ENCODE measurements around the gene SYMPK. TPM values are rescaled to one million over a fixed set of nuclear protein-coding genes. Genes with fewer than 3 reads are reported as not detected.

Gene SYMPK
- total RNA-seq, 1 donor from 2014 or later: 32.7 TPM

- no peak for DNase-seq
These were observed 3.6 kb upstream of the SYMPK start for GRCh38 chr19:45866400-45867176.

- no peak for DNase-seq
These were observed 2.5 kb upstream of the SYMPK start for GRCh38 chr19:45865269-45865948.

- DNase-seq: no peak
These were observed 1.7 kb upstream of the SYMPK start for GRCh38 chr19:45864629-45865082.

DNA sequence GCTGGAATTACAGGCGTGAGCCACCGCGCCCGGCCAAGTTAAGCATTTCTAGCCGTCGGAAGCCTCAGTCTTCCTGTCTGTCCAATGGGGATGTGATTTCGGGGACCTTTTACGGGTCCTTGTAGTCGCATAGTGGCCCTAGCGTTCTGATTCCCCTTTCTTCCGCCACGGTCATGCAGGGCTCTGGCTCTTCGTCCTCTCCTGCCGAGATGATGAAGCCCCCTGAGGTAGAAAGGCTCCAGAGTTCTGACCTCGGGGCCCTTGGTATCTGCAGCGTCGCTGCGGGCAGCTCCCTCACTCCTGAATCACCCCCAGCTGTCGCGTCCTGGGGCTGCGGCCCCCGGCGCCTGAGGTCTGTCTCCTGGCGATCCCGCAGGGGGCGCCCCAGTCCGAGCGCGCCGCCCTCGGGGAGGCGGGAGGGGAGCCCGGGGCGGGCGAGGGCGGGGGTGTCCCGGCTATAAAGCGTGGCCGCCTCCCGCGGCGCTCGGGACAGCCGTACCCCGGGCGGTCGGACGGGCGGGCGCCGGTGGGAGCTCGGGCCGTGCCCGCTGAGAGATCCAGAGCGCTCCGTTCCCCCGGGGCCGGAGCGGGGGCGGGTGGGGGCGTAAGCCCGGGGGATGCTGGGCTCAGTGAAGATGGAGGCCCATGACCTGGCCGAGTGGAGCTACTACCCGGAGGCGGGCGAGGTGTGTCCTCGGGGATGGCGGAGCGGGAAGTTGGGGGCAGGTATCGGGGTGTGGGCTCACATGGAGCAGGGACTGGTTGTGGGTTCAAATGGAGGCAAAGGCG is 1.1 kb upstream of the SYMPK start, which contains the start of gene FOXA3:
TSS of gene FOXA3 (plus strand) at position 487 of the 789 bp plus-strand sequence. CDS start at position 618, 131 bp downstream.
- peak; percentile 61 for DNase-seq

DNA sequence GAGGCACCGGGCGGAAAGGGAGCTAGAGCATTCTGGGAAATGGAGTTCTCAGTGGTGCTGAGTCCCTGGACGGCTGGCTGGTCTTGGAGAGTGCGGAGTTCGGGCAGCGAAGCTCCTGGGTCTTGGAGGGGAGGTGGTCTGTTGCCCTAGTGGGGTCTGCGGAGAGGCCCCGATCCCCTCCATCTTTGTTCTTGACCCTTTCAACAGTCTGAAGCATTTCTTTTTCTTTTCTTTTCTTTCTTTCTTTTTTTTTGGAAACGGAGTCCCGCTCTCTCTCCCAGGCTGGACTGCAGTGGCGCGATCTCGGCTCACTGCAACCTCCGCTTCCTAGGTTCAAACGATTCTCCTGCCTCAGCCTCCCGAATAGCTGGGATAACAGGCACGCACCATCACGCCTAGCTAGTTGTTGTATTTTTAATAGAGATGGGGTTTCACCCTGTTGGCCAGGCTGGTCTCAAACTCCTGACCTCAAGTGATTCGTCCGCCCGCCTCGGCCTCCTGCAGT is 440 bp upstream of the SYMPK start:
- DNase-seq: no peak

DNA sequence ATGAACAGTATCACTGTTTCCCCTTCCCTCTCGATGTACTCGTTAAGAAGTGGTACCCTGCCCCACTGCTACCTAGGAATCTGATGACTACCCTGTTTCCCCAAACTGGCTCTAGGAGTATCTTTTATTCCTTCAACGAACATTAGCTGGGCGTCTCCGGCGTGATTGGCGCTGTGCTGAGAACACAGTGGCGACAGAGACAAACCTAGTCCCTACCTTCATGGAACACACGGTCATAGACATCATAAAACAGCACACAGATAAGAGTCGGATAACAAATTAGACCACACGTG is 730 bp downstream of the SYMPK start:
- DNase-seq: no peak

- DNase-seq: no peak
These were observed 2.3 kb downstream of the SYMPK start for GRCh38 chr19:45860359-45861259.

- no peak for DNase-seq
These were observed 8.7 kb downstream of the SYMPK start for GRCh38 chr19:45854167-45854778.

DNA sequence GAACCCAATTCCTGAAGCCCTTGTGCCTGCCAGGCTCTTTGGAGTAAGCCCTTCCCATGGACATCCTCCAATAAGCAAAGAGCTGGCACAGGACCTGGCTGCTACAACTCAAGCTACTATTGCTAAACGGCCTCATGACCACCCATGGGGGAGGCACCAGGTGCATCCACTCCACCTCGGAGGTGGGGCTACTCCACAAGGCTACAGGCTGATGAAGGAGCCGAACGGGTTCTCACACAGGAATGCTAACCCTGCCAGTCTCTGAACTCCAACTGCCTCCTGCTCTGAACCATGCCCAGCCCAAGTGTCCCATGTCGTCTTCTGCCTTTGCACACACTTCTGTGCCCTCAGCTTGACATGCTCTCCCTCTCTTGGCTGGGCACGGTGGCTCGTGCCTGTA is 10.0 kb downstream of the SYMPK start:
- DNase-seq: no peak

DNA sequence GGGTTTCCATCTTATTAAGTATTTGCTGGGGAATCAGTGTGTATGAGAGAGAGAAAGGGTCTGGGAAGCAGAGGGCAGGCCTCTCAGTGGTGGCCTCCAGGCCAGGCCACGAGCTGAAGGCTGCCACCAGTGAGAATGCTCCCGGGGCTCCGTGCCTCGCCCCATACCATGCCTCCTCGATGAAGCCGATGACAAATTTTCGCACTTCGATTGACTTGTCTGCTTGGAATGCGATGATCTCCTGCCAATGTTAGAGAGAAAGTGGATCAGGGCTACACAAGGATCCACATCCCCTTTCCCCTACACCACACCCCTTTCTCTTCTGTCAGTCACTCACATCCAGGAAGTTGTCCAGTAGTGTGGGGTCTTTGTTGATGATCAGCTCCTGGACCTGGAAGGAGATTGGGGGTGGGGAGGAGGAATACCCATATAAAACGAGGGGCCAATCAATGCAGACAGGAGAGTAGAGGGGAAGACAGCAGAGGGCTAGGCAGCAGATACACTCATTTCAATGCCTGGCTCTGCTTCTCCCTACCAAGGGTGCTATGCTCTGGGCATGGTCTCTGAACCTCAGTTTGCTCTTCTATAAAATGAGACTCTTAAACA is 10.7 kb downstream of the SYMPK start:
- no peak for DNase-seq

DNA sequence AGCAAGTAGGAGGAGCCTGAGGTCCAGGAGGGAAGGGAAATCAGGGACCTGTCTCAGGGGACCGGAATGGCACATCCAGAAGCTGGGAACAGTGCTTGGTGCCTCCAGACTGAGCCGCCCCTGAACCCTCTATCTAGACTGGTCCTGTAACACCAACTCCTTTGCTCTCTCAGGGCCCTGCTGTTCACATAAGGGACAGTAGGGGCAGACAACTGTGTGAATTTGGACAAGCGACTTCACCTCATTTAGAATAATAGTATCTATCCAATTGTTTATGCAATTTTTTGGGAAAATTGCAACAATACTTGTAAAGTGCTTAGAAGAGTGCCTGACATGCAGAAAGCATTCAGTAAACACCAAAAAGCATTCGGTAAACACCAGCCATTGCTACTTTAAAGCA is 14.0 kb downstream of the SYMPK start:
- peak; percentile 19 for DNase-seq

DNA sequence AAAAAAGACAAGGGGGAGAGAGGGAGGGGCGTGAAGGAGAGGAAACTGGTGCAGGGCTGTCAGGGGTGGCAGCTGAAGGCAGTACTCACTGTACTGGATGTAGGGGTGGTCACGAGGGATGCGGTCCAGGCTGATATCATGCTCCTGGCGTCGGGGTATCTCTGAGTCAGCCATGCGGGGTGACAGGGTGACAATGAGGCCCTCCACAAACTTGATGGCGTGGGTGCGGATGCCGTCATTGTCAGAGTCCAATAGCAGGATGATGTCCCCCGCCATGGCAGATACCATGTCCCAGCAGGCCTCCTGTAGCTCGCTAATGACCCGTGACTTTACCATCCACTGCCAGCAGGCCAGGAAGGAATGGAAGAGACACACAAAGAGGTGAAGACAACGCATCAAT is 15.3 kb downstream of the SYMPK start:
- no peak for DNase-seq

DNA sequence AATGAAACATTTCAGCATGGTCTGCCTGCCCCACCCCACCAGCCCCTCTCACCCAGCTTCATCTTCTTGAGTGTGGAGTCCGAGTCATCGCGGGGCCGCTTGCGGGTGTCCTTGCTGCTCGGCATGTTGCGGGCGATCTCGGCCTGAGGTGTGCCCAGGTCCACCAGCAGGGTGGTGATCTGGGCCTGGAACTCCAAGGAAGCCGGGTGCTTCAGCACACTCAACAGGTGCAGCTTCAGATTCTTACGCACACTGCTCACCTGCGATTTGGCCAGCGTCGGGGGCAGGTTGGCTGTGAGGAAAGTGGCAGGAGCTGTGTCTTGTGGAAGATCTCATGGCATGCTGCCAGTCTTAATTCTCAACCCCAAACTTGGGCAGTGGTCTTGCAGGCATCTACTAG is 20.7 kb downstream of the SYMPK start:
- DNase-seq: no peak

GRCh38 chr19:45834970-45835369 is 28.0 kb downstream of the SYMPK start:
- no peak for DNase-seq

DNA sequence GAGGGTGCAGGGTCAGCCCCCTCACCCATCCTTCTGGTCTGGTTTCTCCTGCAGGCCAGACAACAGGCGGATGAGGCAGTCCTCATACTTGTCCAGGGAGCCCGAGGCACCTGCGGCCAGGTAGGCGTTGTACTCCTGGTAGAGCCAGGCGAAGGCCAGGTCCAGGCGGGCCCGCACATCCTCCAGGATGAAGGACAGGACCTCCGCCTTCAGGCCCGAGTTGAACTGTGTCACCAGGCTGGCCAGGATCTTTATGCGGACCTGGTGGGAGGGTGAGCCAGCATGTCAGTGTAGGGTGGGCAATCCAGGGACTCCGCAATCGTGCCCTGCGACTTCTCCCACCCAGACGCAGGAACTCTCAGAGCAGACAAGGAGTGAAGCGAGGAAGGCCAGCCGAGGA is 34.0 kb downstream of the SYMPK start:
- DNase-seq: no peak

GRCh38 chr19:45828523-45828922 is 34.4 kb downstream of the SYMPK start:
- no peak for DNase-seq

- DNase-seq: no peak
These were observed 35.4 kb downstream of the SYMPK start for GRCh38 chr19:45827459-45828093.

DNA sequence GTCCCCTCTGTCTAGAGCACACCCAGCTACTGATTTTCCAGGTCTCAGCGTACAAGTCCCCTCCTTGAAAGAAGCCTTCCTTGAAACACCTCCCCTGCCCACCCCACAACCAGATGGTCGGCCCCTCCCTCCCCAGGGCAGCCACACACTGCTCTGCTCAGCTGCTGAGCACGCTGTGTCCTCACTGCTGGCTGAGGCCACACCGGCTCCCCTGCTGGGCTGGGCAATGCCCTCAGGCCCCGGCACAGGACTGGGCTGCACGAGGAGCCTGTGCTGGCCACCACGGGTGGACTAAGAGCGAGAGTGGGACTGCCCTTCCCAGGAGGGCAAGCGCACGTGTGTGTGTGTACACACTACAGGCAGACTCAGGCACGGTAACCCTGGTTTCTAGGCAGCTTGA is 36.0 kb downstream of the SYMPK start:
- no peak for DNase-seq

DNA sequence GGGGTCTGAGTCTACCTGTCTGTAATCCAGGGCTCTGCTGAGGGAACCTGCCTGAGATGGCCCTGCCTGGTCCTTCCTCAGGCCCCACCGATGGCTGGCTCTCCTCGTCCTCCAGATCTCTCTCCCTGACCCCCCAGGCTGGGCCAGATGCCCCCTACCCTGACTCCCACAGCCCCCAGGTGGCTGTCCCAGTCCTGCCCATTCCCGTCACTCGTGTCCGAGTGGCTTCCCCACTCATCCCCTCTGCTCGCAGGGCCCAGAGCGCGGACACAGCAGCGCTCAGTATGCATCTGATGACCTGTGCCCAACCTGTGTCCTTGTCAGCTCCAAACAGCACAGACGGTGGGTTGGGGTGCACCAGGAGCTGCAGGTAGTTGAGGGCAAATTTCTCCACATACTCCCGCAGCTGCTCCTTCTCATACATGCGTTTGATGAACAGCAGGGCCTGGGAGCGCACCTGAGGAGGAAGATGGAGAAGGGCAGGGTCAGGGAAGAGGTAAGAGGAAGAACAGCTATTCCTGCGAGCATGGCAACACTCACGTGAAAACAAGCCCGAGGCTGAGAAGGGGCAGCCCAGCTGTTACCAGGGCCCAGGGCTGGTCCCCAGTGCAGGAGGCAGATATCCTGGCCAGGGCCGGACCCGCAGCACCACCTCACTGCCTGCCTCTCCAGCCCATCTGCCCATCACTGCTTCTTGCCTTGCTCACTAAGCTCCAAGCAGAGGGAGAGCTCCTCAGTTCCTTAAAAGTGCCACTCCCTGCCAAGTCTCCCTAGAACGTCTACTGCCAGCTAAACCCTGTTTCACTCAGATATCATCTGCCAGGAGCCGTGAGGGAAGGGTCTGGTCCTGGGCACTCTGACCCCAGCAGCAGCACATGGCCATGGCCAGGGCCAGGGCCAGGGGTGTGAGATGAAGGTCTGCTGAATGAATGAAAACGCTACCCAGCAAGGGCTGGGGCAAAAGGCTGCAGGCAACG is 36.7 kb downstream of the SYMPK start:
- no peak for DNase-seq

DNA sequence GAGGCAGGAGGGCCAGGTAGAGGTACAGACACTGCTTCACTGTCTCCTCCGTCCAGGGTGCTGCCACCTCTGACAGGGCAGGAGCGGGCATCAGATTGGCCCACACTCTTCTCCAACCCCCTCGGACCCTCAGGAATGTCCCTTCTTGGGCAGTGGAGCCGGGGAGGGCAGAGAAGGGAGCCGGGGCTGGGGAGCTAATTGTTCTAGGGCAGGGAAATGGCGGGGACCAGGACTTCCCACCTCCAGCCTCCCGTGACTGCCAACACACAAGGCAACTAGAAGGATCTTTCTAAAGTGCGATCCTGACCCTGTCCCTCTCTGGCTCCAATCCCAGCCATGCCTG is 37.7 kb downstream of the SYMPK start:
- no peak for DNase-seq
